ENCODE measurements around the gene DCDC2C. TPM values are rescaled to one million over a fixed set of nuclear protein-coding genes. Genes with fewer than 3 reads are reported as not detected.

Gene DCDC2C
- total RNA-seq, 1 donor from 2014 or later = not detected

- Histone ChIP-seq H2AFZ (replicated peaks) (no peak overlapping the region), H4K20me1 (ENCODE audit: low read depth) (no peaks in the 10 kb centered on the region), H3K27ac (no peak overlapping the region), H3K36me3 (no peaks in the 10 kb centered on the region), H3K27me3 (no peaks in the 10 kb centered on the region), H3K4me3 (no peak overlapping the region), H3F3A (ENCODE audit: low read depth) (peaks cover 17% of the 10 kb centered on the region), H3K9me3 (ENCODE audit: low read depth) (no peaks in the 10 kb centered on the region), H3K4me1 (no peaks in the 10 kb centered on the region), H3K4me2 (no peak overlapping the region), H3K9ac (no peak overlapping the region), H3K79me2 (ENCODE audit: low read depth) (no peaks in the 10 kb centered on the region)
- no peak overlapping the region for H3K27ac Mint-ChIP-seq
- DNase-seq (ENCODE audit: low spot score) = no peak
- H3K4me3 Mint-ChIP-seq = no peak overlapping the region
- no peaks in the 10 kb centered on the region for H3K9me3 Mint-ChIP-seq
- peaks cover 27% of the 10 kb centered on the region for H3K4me1 Mint-ChIP-seq
- peaks cover 7% of the 10 kb centered on the region for H3K27me3 Mint-ChIP-seq (ENCODE audit: insufficient read depth, low read depth)
- no peaks in the 10 kb centered on the region for H3K36me3 Mint-ChIP-seq
- TF ChIP-seq EZH2phosphoT487 (IDR thresholded peaks at IDR 0.05) (no peak), CTCF (IDR thresholded peaks at IDR 0.05) (no peak), EZH2 (IDR thresholded peaks at IDR 0.05) (no peak)
These were observed 51.4 kb downstream of the DCDC2C start for GRCh38 chr2:3754795-3755194.

- no peaks in the 10 kb centered on the region for H3K79me2 ChIP-seq (ENCODE audit: low read depth)
- Mint-ChIP-seq H3K36me3 (no peaks in the 10 kb centered on the region), H3K4me3 (no peak overlapping the region), H3K4me1 (peaks cover 27% of the 10 kb centered on the region), H3K9me3 (no peaks in the 10 kb centered on the region), H3K27ac (no peak overlapping the region), H3K27me3 (ENCODE audit: insufficient read depth, low read depth) (peaks cover 7% of the 10 kb centered on the region)
- H3K27ac ChIP-seq = no peak overlapping the region
- no peaks in the 10 kb centered on the region for H3K9me3 ChIP-seq (ENCODE audit: low read depth)
- no peaks in the 10 kb centered on the region for H3K4me1 ChIP-seq
- no peak for DNase-seq (ENCODE audit: low spot score)
- H2AFZ ChIP-seq (replicated peaks) = no peak overlapping the region
- no peak overlapping the region for H3K4me2 ChIP-seq
- H3K27me3 ChIP-seq = no peaks in the 10 kb centered on the region
- TF ChIP-seq EZH2phosphoT487 (IDR thresholded peaks at IDR 0.05) (no peak), EZH2 (IDR thresholded peaks at IDR 0.05) (no peak), CTCF (IDR thresholded peaks at IDR 0.05) (no peak)
- no peak overlapping the region for H3K9ac ChIP-seq
- no peak overlapping the region for H3K4me3 ChIP-seq
- H3F3A ChIP-seq (ENCODE audit: low read depth) = peaks cover 17% of the 10 kb centered on the region
- no peaks in the 10 kb centered on the region for H3K36me3 ChIP-seq
- H4K20me1 ChIP-seq (ENCODE audit: low read depth) = no peaks in the 10 kb centered on the region
These were observed 51.9 kb downstream of the DCDC2C start for GRCh38 chr2:3755277-3755676.

- H3K9me3 Mint-ChIP-seq = no peaks in the 10 kb centered on the region
- H3K27me3 Mint-ChIP-seq (ENCODE audit: insufficient read depth, low read depth) = peaks cover 4% of the 10 kb centered on the region
- H3K27ac Mint-ChIP-seq = no peak overlapping the region
These were observed 52.9 kb downstream of the DCDC2C start for GRCh38 chr2:3756306-3756705.

More at GRCh38 chr2:3756306-3756705, 52.9 kb downstream of the DCDC2C start:
- no peaks in the 10 kb centered on the region for H3K27me3 ChIP-seq
- no peaks in the 10 kb centered on the region for H3K36me3 ChIP-seq
- peaks cover 17% of the 10 kb centered on the region for H3F3A ChIP-seq (ENCODE audit: low read depth)
- no peaks in the 10 kb centered on the region for H3K36me3 Mint-ChIP-seq
- H3K4me2 ChIP-seq = no peak overlapping the region
- H3K79me2 ChIP-seq (ENCODE audit: low read depth) = no peaks in the 10 kb centered on the region
- H3K4me1 ChIP-seq = no peaks in the 10 kb centered on the region
- no peak for DNase-seq (ENCODE audit: low spot score)
- H3K4me3 ChIP-seq = no peak overlapping the region
- H3K4me1 Mint-ChIP-seq = peaks cover 27% of the 10 kb centered on the region
- no peaks in the 10 kb centered on the region for H3K9me3 ChIP-seq (ENCODE audit: low read depth)
- no peak overlapping the region for H2AFZ ChIP-seq (replicated peaks)
- H4K20me1 ChIP-seq (ENCODE audit: low read depth) = no peaks in the 10 kb centered on the region
- TF ChIP-seq CTCF (IDR thresholded peaks at IDR 0.05) (no peak), EZH2 (IDR thresholded peaks at IDR 0.05) (no peak), EZH2phosphoT487 (IDR thresholded peaks at IDR 0.05) (no peak)
- H3K27ac ChIP-seq = no peak overlapping the region
- H3K4me3 Mint-ChIP-seq = no peak overlapping the region
- no peak overlapping the region for H3K9ac ChIP-seq

All from neural progenitor cell (in vitro differentiated cells).